Neuronal stem cell (in vitro differentiated cells): Measurements from ENCODE around the gene CYGB.
"Not testable (repeated sequence)": the region's sequence is repeated elsewhere in the genome, so short reads cannot be mapped to it uniquely, and the experiment has no call there.

Source experiments
- DNase-seq: peaks from one replicate; pipeline ENCODE4 v3.0.0-alpha.2; 2013; ENCODE audit warnings: low spot score
- H2AFZ ChIP-seq: one replicate; pipeline ENCODE4 v1.6.1; 2013; ENCODE audit warnings: mild to moderate bottlenecking, low read length, inconsistent platforms
- H2AK5ac ChIP-seq: 2 replicates; pipeline ENCODE4 v1.6.1; 2013; ENCODE audit warnings: low read depth, mild to moderate bottlenecking, inconsistent platforms, low read length, moderate library complexity, mixed read lengths
- H2BK120ac ChIP-seq: 2 replicates; pipeline ENCODE4 v1.6.1; 2013; ENCODE audit warnings: low read depth, mild to moderate bottlenecking, inconsistent platforms, low read length, moderate library complexity, mixed read lengths
- H2BK12ac ChIP-seq: one replicate; pipeline ENCODE4 v1.6.1; 2013; ENCODE audit warnings: low read length, inconsistent platforms
- H2BK15ac ChIP-seq: 2 replicates; pipeline ENCODE4 v1.6.1; 2013; ENCODE audit warnings: mild to moderate bottlenecking, low read length, inconsistent platforms, mixed read lengths
- H2BK5ac ChIP-seq: one replicate; pipeline ENCODE4 v1.6.1; 2013; ENCODE audit warnings: inconsistent platforms, mild to moderate bottlenecking, low read length, moderate library complexity
- H3K14ac ChIP-seq: one replicate; pipeline ENCODE4 v1.6.1; 2013; ENCODE audit warnings: low read length, inconsistent platforms
- H3K18ac ChIP-seq: 2 replicates; pipeline ENCODE4 v1.6.1; 2013; ENCODE audit warnings: low read length, inconsistent platforms
- H3K23ac ChIP-seq: 2 replicates; pipeline ENCODE4 v1.6.1; 2013; ENCODE audit warnings: low read depth, mild to moderate bottlenecking, mixed read lengths, low read length, inconsistent platforms; ENCODE audit not compliant: poor library complexity
- H3K27ac ChIP-seq: replicated peaks from 3 replicates; pipeline ENCODE4 v1.5.1; 2013; ENCODE audit warnings: low read length, inconsistent platforms
- H3K27me3 ChIP-seq, 3 experiments: 2 replicates each; pipeline ENCODE4 v1.6.1; 2013; ENCODE audit warnings: low read length in 3 of 3, mild to moderate bottlenecking in 2 of 3, inconsistent platforms in 1 of 3, low read depth in 1 of 3, mixed read lengths in 1 of 3, moderate library complexity in 1 of 3; ENCODE audit not compliant: control insufficient read depth in 3 of 3, insufficient read depth in 3 of 3
- H3K36me3 ChIP-seq, 2 donors: replicated peaks in 1 of 2; 2 replicates each; pipeline ENCODE4 v1.6.1; 2013; ENCODE audit warnings: low read length in 2 of 2; ENCODE audit not compliant: control insufficient read depth in 2 of 2, insufficient read depth in 2 of 2
- H3K4ac ChIP-seq: 2 replicates; pipeline ENCODE4 v1.6.1; 2013; ENCODE audit warnings: inconsistent platforms, mild to moderate bottlenecking, low read length, moderate library complexity
- H3K4me1 ChIP-seq, 2 donors: 1 replicate in 1 of 2; 2 replicates in 1 of 2; pipeline ENCODE4 v1.6.1; 2013; ENCODE audit warnings: low read length in 2 of 2, low read depth in 1 of 2; ENCODE audit not compliant: control insufficient read depth in 2 of 2, insufficient read depth in 1 of 2
- H3K4me2 ChIP-seq: one replicate; pipeline ENCODE4 v1.6.1; 2013; ENCODE audit warnings: mild to moderate bottlenecking, low read length, inconsistent platforms; ENCODE audit not compliant: insufficient read depth, poor library complexity, severe bottlenecking
- H3K4me3 ChIP-seq, 2 donors: 2 replicates each; pipeline ENCODE4 v1.5.1; 2013; ENCODE audit warnings: low read length in 2 of 2, mild to moderate bottlenecking in 2 of 2, inconsistent platforms in 1 of 2, moderate library complexity in 1 of 2
- H3K79me1 ChIP-seq: one replicate; pipeline ENCODE4 v1.6.1; 2013; ENCODE audit warnings: low read depth, mild to moderate bottlenecking, inconsistent platforms, low read length, moderate library complexity
- H3K9ac ChIP-seq: one replicate; pipeline ENCODE4 v1.6.1; 2013; ENCODE audit warnings: mild to moderate bottlenecking, low read depth, low read length, inconsistent platforms; ENCODE audit not compliant: poor library complexity
- H3K9me3 ChIP-seq, 2 donors: replicated peaks in 1 of 2; 2 replicates each; pipeline versions ENCODE3 to v1.6.1; 2013; ENCODE audit warnings: low read length in 2 of 2, mild to moderate bottlenecking in 2 of 2, inconsistent platforms in 1 of 2, low read depth in 1 of 2, mixed read lengths in 1 of 2, moderate library complexity in 1 of 2; ENCODE audit not compliant: control insufficient read depth in 2 of 2, insufficient read depth in 1 of 2
- H4K8ac ChIP-seq: one replicate; pipeline ENCODE4 v1.6.1; 2013; ENCODE audit warnings: low read depth, mild to moderate bottlenecking, inconsistent platforms, low read length, moderate library complexity
- H4K91ac ChIP-seq: one replicate; pipeline ENCODE4 v1.6.1; 2013; ENCODE audit warnings: low read length, low read depth, mild to moderate bottlenecking, inconsistent platforms; ENCODE audit not compliant: poor library complexity
- WGBS, 2 donors: extraction: QIAGEN DNeasy Blood & Tissue Kit; methylation state at CpG; one replicate each; pipeline ENCODE4 v1.1.7; 2013; ENCODE audit warnings: missing lambda C conversion rate in 2 of 2, mixed read lengths in 1 of 2; ENCODE audit not compliant: insufficient read length in 2 of 2, insufficient replicate concordance in 1 of 2; ENCODE audit errors: extremely low coverage in 2 of 2; 5-methylcytosine and 5-hydroxymethylcytosine counted together

Gene CYGB

GRCh38 chr17:76528528-76529223, 8.8 kb downstream of the CYGB start:
- H3K79me1 ChIP-seq: no peaks in the 10 kb centered on the region
- H2AFZ ChIP-seq: peak overlapping the region; percentile 13
- no peak overlapping the region for H3K27ac ChIP-seq
- no peak overlapping the region for H3K4me2 ChIP-seq
- no peak overlapping the region for H3K4ac ChIP-seq
- peaks cover 0 to 6% (median 0%) of the 10 kb centered on the region in 3 experiments for H3K27me3 ChIP-seq
- no peak for DNase-seq
- no peak overlapping the region for H2BK5ac ChIP-seq
- H3K4me3 ChIP-seq: no peak overlapping the region
- H2AK5ac ChIP-seq: peak overlapping the region; percentile 91
- no peak overlapping the region for H2BK120ac ChIP-seq
- no peak overlapping the region for H2BK12ac ChIP-seq
- no peaks in the 10 kb centered on the region for H3K36me3 ChIP-seq
- H3K23ac ChIP-seq: no peak overlapping the region
- no peaks in the 10 kb centered on the region for H3K9me3 ChIP-seq
- no peak overlapping the region for H4K91ac ChIP-seq
- no peak overlapping the region for H3K14ac ChIP-seq
- no peak overlapping the region for H3K9ac ChIP-seq
- peak overlapping the region; percentile 25 for H2BK15ac ChIP-seq
- no peak overlapping the region for H4K8ac ChIP-seq
- peaks cover 24 to 28% of the 10 kb centered on the region in 2 donors for H3K4me1 ChIP-seq
- H3K18ac ChIP-seq: peak overlapping the region; percentile 1
- no CpG with 5 or more reads among the region's 31 CpGs for WGBS, 2 donors

GRCh38 chr17:76528156-76528527, 9.4 kb downstream of the CYGB start:
- peak overlapping the region; percentile 25 for H2BK15ac ChIP-seq
- no peak overlapping the region for H3K14ac ChIP-seq
- no peak overlapping the region for H3K4ac ChIP-seq
- H2BK5ac ChIP-seq: no peak overlapping the region
- no CpG with 5 or more reads among the region's 15 CpGs for WGBS, 2 donors
- DNase-seq: no peak
- peak overlapping the region; percentile 2 for H3K18ac ChIP-seq
- H3K27me3 ChIP-seq: peaks cover 0 to 10% (median 2%) of the 10 kb centered on the region in 3 experiments
- no peak overlapping the region for H3K4me3 ChIP-seq
- peak overlapping the region; percentile 91 for H2AK5ac ChIP-seq
- no peak overlapping the region for H4K8ac ChIP-seq
- peak overlapping the region; percentile 13 for H2AFZ ChIP-seq
- no peak overlapping the region for H3K4me2 ChIP-seq
- H2BK12ac ChIP-seq: no peak overlapping the region
- H4K91ac ChIP-seq: no peak overlapping the region
- no peaks in the 10 kb centered on the region for H3K79me1 ChIP-seq
- H3K9me3 ChIP-seq: no peaks in the 10 kb centered on the region
- H2BK120ac ChIP-seq: no peak overlapping the region
- no peak overlapping the region for H3K9ac ChIP-seq
- peaks cover 26 to 28% of the 10 kb centered on the region in 2 donors for H3K4me1 ChIP-seq
- no peak overlapping the region for H3K27ac ChIP-seq
- no peak overlapping the region for H3K23ac ChIP-seq
- H3K36me3 ChIP-seq: no peaks in the 10 kb centered on the region

DNA sequence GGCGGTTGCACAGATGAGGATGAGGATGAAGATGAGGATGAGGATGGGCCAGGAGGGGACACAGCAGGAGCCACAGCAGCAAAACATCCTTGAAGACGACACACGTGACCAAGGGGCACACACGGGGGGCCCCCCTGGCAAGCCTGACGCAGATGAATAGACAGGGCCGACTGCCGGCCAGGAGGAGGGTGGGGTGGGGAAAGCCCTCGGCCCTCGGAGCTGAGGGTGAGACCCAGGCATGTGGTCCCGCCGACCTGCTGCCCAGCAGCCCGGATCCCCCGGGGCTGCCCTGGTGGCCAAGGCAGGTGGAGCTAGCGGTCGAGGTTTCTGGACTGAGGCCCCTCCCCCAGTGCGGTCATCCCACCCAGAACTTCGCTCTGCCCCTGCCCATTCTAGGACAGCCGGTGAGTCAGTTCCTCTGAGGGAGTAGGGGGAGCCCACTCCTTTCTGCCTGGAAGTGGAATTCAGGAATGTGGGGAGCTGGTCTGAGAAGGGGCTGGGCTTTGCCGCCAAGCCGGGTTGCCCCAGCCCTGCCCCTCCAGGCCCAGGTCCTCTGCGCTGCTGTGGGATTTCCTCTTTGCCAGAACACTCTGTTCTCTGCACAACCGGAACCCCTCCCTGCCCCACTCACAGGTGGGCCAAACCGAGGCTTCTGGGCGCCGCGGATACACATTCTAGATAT, 9.9 kb downstream of the CYGB start:
- DNase-seq: no peak
- Histone ChIP-seq H3K4ac (no peak overlapping the region), H2BK120ac (no peak overlapping the region), H3K23ac (no peak overlapping the region), H3K36me3 (no peaks in the 10 kb centered on the region), H2AFZ (peak overlapping the region; percentile 79), H2BK12ac (peak overlapping the region; percentile 30), H2AK5ac (peak overlapping the region; percentile 6), H3K79me1 (no peaks in the 10 kb centered on the region), H3K27ac (no peak overlapping the region), H3K4me2 (peak overlapping the region; percentile 11), H2BK15ac (peak overlapping the region; percentile 91), H2BK5ac (no peak overlapping the region), H3K18ac (peak overlapping the region; percentile 91), H3K4me3 (no peak overlapping the region), H3K9me3 (no peaks in the 10 kb centered on the region), H3K9ac (no peak overlapping the region), H3K27me3 (peaks cover 0 to 14% (median 2%) of the 10 kb centered on the region in 3 experiments), H4K91ac (no peak overlapping the region), H4K8ac (peak overlapping the region; percentile 48), H3K4me1 (peaks cover 26 to 28% of the 10 kb centered on the region in 2 donors), H3K14ac (no peak overlapping the region)
- WGBS, 2 donors: no CpG with 5 or more reads among the region's 26 CpGs

- not testable (repeated sequence) for H3K18ac ChIP-seq, H3K27ac ChIP-seq, H4K91ac ChIP-seq, H2BK12ac ChIP-seq, H3K23ac ChIP-seq, H3K4me3 ChIP-seq, H4K8ac ChIP-seq, H2BK5ac ChIP-seq, H3K9ac ChIP-seq, H3K36me3 ChIP-seq, H3K79me1 ChIP-seq, H3K4ac ChIP-seq, H3K9me3 ChIP-seq, H3K14ac ChIP-seq, DNase-seq, H2BK120ac ChIP-seq
- WGBS, 2 donors: no CpG with 5 or more reads among the region's 9 CpGs
- Histone ChIP-seq H2AK5ac (peak overlapping the region; percentile 6), H2BK15ac (peak overlapping the region; percentile 91), H3K27me3 (peaks cover 0 to 20% (median 2%) of the 10 kb centered on the region in 3 experiments), H3K4me2 (peak overlapping the region; percentile 2), H3K4me1 (peaks cover 26 to 28% of the 10 kb centered on the region in 2 donors), H2AFZ (peak overlapping the region; percentile 79)
Measured at GRCh38 chr17:76527016-76527415, 10.5 kb downstream of the CYGB start.
